Measurements from ENCODE around the gene NRIP1. TPM values are rescaled to one million over a fixed set of nuclear protein-coding genes. Genes with fewer than 3 reads are reported as not detected.

NRIP1 gene
- polyA plus RNA-seq, 1 donor (not counting 4 experiments of a cell fraction or from before 2014, with no cell fraction given), result 25.5 TPM

DNA sequence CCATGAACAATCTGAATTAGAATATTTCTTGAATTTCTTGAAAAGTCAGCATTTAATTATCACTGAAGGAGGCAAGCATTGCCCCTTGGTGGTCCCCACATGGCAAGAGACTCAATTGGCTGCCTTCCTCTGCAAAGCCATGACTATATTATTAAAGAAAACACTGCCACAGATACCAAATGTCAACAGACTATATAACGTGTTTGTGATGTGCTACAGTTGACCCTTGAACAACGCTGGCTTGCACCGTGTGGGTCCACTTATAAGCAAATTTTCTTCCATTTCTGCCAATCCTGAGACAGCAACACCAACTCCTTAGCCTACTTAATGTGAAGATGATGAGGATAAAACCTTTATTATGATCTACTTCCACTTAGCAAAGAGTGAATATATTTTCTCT is 66.5 kb downstream of the NRIP1 start:
- Histone ChIP-seq H3K4me1 (ENCODE audit: control insufficient read depth, extremely low read depth, insufficient read depth, low read length) (peaks cover 5% of the 10 kb centered on the region), H3K4me2 (ENCODE audit: control insufficient read depth, extremely low read depth, insufficient read depth, low read depth, low read length) (no peak overlapping the region), H3K9ac (ENCODE audit: control insufficient read depth, extremely low read depth, insufficient read depth, low read length) (no peak overlapping the region), H3K79me2 (ENCODE audit: control insufficient read depth, insufficient read depth, low read length) (peaks cover 85% of the 10 kb centered on the region), H3K4me3 (ENCODE audit: control insufficient read depth in 2 of 3, extremely low read depth in 1 of 3, insufficient read depth in 2 of 3, low read depth in 1 of 3, low read length in 3 of 3) (no peak overlapping the region), H4K20me1 (ENCODE audit: control insufficient read depth, extremely low read depth, insufficient read depth, low read length) (peaks cover 3% of the 10 kb centered on the region), H3K9me1 (ENCODE audit: control insufficient read depth, extremely low read depth, insufficient read depth, low read length) (no peaks in the 10 kb centered on the region), H3K27me3 (ENCODE audit: control insufficient read depth, extremely low read depth, insufficient read depth, low read length) (no peaks in the 10 kb centered on the region), H3K27ac (ENCODE audit: control insufficient read depth, insufficient read depth, low read length) (no peak overlapping the region), H3K9me3 (ENCODE audit: control insufficient read depth, low read depth, low read length) (no peaks in the 10 kb centered on the region), H3K36me3 (ENCODE audit: control insufficient read depth in 2 of 2, extremely low read depth in 1 of 2, insufficient read depth in 2 of 2, low read length in 2 of 2) (peaks cover 0 to under 1% of the 10 kb centered on the region in 2 experiments), H2AFZ (ENCODE audit: control insufficient read depth, low read length) (no peak overlapping the region)
- FAIRE-seq, result no peak
- no peak for DNase-seq (ENCODE audit: low read depth, low spot score)
- TF ChIP-seq EZH2 (IDR thresholded peaks at IDR 0.05; ENCODE audit: low read length), result no peak
- TF ChIP-seq CTCF (optimal IDR thresholded peaks at IDR 0.05 in 1 of 3, IDR thresholded peaks at IDR 0.05 in 1 of 3, conservative IDR thresholded peaks at IDR 0.05 in 1 of 3; ENCODE audit: extremely low read depth in 1 of 3, insufficient read depth in 2 of 3, low read length in 3 of 3), result no peak
- dilution Hi-C loops (cut with MboI; ENCODE audit: extremely low pct_ligation_motif_present, low sequenced_read_pairs), result no loop called here

DNA sequence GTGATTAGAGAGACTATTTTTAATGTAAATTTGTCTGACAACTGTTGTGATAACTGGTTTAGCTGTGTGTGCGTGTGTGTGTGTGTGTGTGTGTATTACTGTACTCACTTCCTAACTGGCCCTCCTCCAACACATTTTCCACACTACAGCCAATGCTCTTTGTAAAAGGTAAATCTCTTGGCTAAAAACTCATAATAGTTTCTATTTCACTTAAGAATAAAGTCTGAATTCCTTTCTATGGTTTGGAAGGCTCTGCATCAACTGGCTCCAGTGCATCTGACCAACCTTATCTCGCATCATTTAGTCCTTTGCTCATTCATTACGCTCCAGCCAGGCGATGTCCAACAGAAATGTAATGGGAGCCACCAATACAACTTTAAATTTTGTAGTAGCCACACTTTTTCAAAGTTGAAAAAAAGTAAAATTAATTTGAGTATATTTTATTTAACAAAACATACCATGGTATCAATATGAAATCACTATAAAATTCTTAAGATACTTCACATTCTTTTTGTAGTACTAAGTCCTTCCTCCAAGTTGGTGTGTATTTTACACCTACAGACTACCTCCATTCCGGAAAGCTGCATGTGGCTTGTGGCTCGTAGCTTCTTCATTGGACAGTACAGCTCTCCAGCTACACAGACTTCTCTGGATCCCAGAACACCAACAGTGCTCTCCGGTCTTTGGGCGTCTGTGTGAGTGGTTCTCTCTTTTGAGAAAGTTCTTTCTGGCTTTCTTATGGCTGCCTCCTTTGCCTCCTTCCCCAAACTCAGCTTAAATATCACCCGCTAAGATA is 68.9 kb downstream of the NRIP1 start:
- no peak overlapping the region for H3K9ac ChIP-seq (ENCODE audit: control insufficient read depth, extremely low read depth, insufficient read depth, low read length)
- TF ChIP-seq CTCF (optimal IDR thresholded peaks at IDR 0.05 in 1 of 3, IDR thresholded peaks at IDR 0.05 in 1 of 3, conservative IDR thresholded peaks at IDR 0.05 in 1 of 3; ENCODE audit: extremely low read depth in 1 of 3, insufficient read depth in 2 of 3, low read length in 3 of 3) (no peak), EZH2 (IDR thresholded peaks at IDR 0.05; ENCODE audit: low read length) (no peak)
- peaks cover 77% of the 10 kb centered on the region for H3K79me2 ChIP-seq (ENCODE audit: control insufficient read depth, insufficient read depth, low read length)
- no peaks in the 10 kb centered on the region for H4K20me1 ChIP-seq (ENCODE audit: control insufficient read depth, extremely low read depth, insufficient read depth, low read length)
- DNase-seq (ENCODE audit: low read depth, low spot score) (no peak), FAIRE-seq (peak; percentile 5)
- dilution Hi-C loops (cut with MboI; ENCODE audit: extremely low pct_ligation_motif_present, low sequenced_read_pairs), result no loop called here
- no peak overlapping the region for H3K4me2 ChIP-seq (ENCODE audit: control insufficient read depth, extremely low read depth, insufficient read depth, low read depth, low read length)
- H3K9me3 ChIP-seq (ENCODE audit: control insufficient read depth, low read depth, low read length), result no peaks in the 10 kb centered on the region
- peaks cover under 1% of the 10 kb centered on the region for H3K9me1 ChIP-seq (ENCODE audit: control insufficient read depth, extremely low read depth, insufficient read depth, low read length)
- H3K4me1 ChIP-seq (ENCODE audit: control insufficient read depth, extremely low read depth, insufficient read depth, low read length), result peaks cover 12% of the 10 kb centered on the region
- H3K27ac ChIP-seq (ENCODE audit: control insufficient read depth, insufficient read depth, low read length), result no peak overlapping the region
- H3K27me3 ChIP-seq (ENCODE audit: control insufficient read depth, extremely low read depth, insufficient read depth, low read length), result no peaks in the 10 kb centered on the region
- H2AFZ ChIP-seq (ENCODE audit: control insufficient read depth, low read length), result no peak overlapping the region
- peaks cover 2 to 5% of the 10 kb centered on the region in 2 experiments for H3K36me3 ChIP-seq (ENCODE audit: control insufficient read depth in 2 of 2, extremely low read depth in 1 of 2, insufficient read depth in 2 of 2, low read length in 2 of 2)
- no peak overlapping the region for H3K4me3 ChIP-seq (ENCODE audit: control insufficient read depth in 2 of 3, extremely low read depth in 1 of 3, insufficient read depth in 2 of 3, low read depth in 1 of 3, low read length in 3 of 3)
